Gastroesophageal sphincter (tissue), 4 donors: Measurements from ENCODE around the gene LILRB3. TPM values are rescaled to one million over a fixed set of nuclear protein-coding genes. Genes with fewer than 3 reads are reported as not detected.
"Not testable (repeated sequence)": the region's sequence is repeated elsewhere in the genome, so short reads cannot be mapped to it uniquely, and the experiment has no call there.

Source experiments
- ATAC-seq: fragments of 150-250 bp; one replicate; pipeline ENCODE4 v1.9.1; 2016; ENCODE audit warnings: mild to moderate bottlenecking, moderate library complexity
- H3K27ac ChIP-seq, 4 donors: fragments of 200-600 bp; sonication (generic) in 3 of 4; 1 replicate in 3 of 4; 2 replicates in 1 of 4; pipeline ENCODE4 v1.5.1; 2016 to 2019
- H3K27me3 ChIP-seq: fragments of 200-600 bp; sonication (generic); one replicate; pipeline ENCODE4 v1.5.1; 2019
- H3K36me3 ChIP-seq, 2 donors: fragments of 200-600 bp; sonication (generic); one replicate each; pipeline ENCODE4 v1.5.1; 2019; ENCODE audit warnings: control low read depth in 1 of 2
- H3K4me1 ChIP-seq, 3 donors: fragments of 200-600 bp; sonication (generic); 1 replicate in 2 of 3; 2 replicates in 1 of 3; pipeline ENCODE4 v1.5.1; 2016 to 2019; ENCODE audit warnings: control low read depth in 2 of 3
- H3K4me3 ChIP-seq, 2 donors: fragments of 200-600 bp; sonication (generic); one replicate each; pipeline ENCODE4 v1.5.1; 2019; ENCODE audit warnings: mild to moderate bottlenecking in 1 of 2, moderate library complexity in 1 of 2
- H3K9me3 ChIP-seq, 3 donors: fragments of 200-600 bp; sonication (generic); one replicate each; pipeline ENCODE4 v1.5.1; 2017 to 2019; ENCODE audit warnings: control low read depth in 2 of 3
- EP300 ChIP-seq: sonication (generic); formaldehyde crosslinking; IDR thresholded peaks from one replicate; pipeline ENCODE4 v1.6.1; 2017; ENCODE audit warnings: antibody characterized with exemption, mild to moderate bottlenecking
- POLR2A ChIP-seq, 2 donors: fragments of 450-650 bp; IDR thresholded peaks; one replicate each; pipeline ENCODE4 v1.6.1; 2017; ENCODE audit warnings: antibody characterized with exemption in 2 of 2, mild to moderate bottlenecking in 2 of 2, moderate library complexity in 1 of 2
- POLR2AphosphoS5 ChIP-seq: sonication (generic); formaldehyde crosslinking; IDR thresholded peaks from one replicate; pipeline ENCODE4 v1.6.1; 2017; ENCODE audit warnings: antibody characterized with exemption
- WGBS, 2 donors: methylation state at CpG; one replicate each; pipeline ENCODE4 v1.1.5; 2018; ENCODE audit warnings: low coverage in 1 of 2; 5-methylcytosine and 5-hydroxymethylcytosine counted together
- total RNA-seq, 4 donors: library from RNA; depleted of rRNA; stranded (reverse); fragments of >200 nt; gene quantifications; one replicate each; pipeline ENCODE4 v1.1.0, GENCODE V29; 2016
- TF ChIP-seq, protein P1 (sequence below), 4 experiments: fragments of 200-600 bp in 2 of 4; fragments of 450-650 bp in 2 of 4; sonication (generic) in 1 of 4; IDR thresholded peaks; one replicate each; pipeline ENCODE4 v1.5.1; 2017 to 2019; ENCODE audit warnings: antibody characterized with exemption in 4 of 4, mild to moderate bottlenecking in 2 of 4, moderate library complexity in 2 of 4

Gene LILRB3
- total RNA-seq: 10 to 100 TPM in 3 of 4 donors, 1 to 10 TPM in 1; 6.8 to 29.9 (median 21.3) TPM

DNA sequence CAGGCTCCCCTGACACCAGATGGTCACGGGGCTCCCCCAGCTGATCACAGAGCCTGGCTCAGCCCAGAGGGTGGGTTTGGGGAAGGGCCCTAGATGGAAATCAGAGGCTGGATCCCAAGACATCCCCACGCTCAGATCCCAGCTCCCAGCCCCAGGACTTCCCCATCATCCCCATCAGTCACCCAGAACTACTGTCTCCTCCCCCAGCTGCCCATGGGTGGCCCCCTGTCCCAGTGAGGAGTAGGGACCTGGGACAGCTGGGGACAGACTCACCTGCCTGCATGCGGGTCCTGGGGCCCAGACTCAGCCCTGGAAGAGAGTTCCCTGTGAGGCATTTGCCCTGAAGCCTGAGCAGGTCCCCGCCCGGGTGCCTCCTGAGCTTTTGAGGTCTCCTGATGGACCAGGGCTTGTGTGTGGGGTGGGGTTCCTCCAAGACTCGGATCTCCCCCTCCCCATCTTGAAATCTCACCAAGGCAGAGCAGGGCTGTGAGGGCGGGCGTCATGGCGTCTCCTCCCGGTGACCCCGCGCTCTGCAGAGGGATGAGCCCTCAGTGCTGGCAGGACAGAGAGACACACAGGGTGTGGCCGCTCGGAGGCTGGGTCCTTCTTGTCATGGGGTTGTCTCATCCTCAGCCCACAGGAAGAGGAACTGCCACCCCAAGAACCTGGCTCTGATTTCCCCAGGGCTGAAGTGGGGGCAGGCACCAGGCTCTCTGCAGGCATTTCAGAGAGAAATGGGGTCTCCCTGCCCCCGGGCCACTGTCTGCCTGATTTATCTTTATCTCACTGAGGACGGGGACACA, at the start of gene LILRB3:
Gene LILRB3, minus strand, starts transcription at position 534 of the 803 bp plus-strand sequence. Its CDS starts 31 bp downstream, at position 503.
- WGBS, 2 donors: 39 to 50% methylated on average over 2 to 4 of the region's 16 CpGs
- peak within 1 kb of the TSS in 1 of 4 donors; percentile 25 for H3K27ac ChIP-seq
- not testable (repeated sequence) for H3K36me3 ChIP-seq, H3K9me3 ChIP-seq, H3K4me1 ChIP-seq
- H3K27me3 ChIP-seq: peaks cover 45% of the 10 kb centered on the region
- peak within 1 kb of the TSS in 1 of 2 donors; percentile 19 for H3K4me3 ChIP-seq
- peak; percentile 65 for ATAC-seq

DNA sequence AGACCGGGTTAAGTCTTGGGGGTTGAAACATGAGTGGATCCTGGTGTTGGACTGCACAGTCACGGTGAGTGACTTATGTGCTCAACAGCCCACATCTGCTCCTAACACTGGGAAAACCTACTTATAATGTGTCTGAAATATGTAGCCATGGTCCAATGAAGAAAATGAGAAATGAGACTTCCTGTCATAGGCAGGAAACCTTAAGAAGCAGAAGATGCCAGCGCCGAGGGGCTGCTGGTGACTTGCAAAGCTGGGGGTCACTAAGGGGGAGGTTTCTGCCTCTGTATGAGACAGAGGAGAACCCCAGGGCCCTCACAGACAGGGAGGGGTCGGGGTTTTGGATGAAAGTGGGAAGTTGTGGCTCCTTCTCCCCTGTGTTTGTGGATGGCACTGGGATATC, 49.4 kb upstream of the LILRB3 start:
- H3K4me1 ChIP-seq, H3K27ac ChIP-seq, H3K36me3 ChIP-seq, H3K9me3 ChIP-seq, H3K4me3 ChIP-seq, ATAC-seq: not testable (repeated sequence)
- H3K27me3 ChIP-seq: peaks cover 28% of the 10 kb centered on the region
- whole genome bisulfite sequencing, 2 donors: 37% methylated on average over 5 of the region's 5 CpGs; no CpG with 5 or more reads in 1 of the 2 donors

DNA sequence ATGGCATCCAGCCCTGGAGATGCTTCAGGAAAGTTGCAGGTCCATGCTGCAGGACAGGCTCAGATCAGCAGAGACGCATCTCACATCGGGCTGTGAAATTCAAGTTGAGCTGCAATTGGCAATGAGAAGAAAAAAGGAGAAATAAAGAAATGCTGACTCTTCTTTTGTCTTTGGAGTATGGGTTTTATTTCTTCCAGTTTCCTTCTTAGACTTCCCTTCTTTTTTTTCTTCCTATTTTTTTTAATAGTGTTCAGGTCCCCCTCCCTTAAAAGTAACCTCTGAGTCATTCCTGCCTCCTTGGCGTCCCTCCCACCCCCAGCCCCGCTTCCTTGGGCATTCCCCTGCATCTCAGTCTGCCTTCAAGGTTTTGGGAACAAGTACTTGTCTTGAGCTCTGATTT, 48.8 kb upstream of the LILRB3 start:
- H3K4me3 ChIP-seq, H3K9me3 ChIP-seq, H3K36me3 ChIP-seq, H3K27ac ChIP-seq, H3K4me1 ChIP-seq: not testable (repeated sequence)
- peaks cover 24% of the 10 kb centered on the region for H3K27me3 ChIP-seq
- 53 to 75% methylated on average over 2 to 4 of the region's 4 CpGs for WGBS, 2 donors
- peak; percentile 39 for ATAC-seq

DNA sequence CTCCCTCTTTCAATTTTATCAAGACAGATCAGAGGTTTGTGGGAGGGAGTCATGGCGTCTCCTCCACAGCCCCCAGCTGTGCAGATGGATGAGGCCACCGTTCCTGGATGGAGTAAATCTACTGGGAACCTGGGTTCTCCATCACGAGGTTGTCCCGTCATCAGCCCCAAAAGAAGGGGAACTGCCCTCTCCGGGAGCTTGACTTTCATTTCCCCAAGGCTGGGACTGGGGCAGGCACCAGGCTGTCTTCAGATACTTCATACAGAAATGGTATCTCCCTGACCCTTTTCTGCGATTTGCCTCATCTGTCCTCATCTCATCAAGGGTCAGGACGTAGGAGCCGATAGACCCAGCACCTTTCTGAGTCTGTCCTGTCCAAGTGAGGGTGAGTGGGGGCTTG, 48.3 kb upstream of the LILRB3 start:
- H3K27me3 ChIP-seq: peaks cover 25% of the 10 kb centered on the region
- no peaks in the 10 kb centered on the region for H3K4me1 ChIP-seq
- H3K9me3 ChIP-seq: no peaks in the 10 kb centered on the region
- H3K27ac ChIP-seq: no peak overlapping the region
- no peaks in the 10 kb centered on the region for H3K36me3 ChIP-seq
- ATAC-seq: peak; percentile 55
- H3K4me3 ChIP-seq: no peak overlapping the region
- WGBS, 2 donors: 80 to 85% methylated on average over 1 to 4 of the region's 8 CpGs
- TF ChIP-seq, protein P1, sequence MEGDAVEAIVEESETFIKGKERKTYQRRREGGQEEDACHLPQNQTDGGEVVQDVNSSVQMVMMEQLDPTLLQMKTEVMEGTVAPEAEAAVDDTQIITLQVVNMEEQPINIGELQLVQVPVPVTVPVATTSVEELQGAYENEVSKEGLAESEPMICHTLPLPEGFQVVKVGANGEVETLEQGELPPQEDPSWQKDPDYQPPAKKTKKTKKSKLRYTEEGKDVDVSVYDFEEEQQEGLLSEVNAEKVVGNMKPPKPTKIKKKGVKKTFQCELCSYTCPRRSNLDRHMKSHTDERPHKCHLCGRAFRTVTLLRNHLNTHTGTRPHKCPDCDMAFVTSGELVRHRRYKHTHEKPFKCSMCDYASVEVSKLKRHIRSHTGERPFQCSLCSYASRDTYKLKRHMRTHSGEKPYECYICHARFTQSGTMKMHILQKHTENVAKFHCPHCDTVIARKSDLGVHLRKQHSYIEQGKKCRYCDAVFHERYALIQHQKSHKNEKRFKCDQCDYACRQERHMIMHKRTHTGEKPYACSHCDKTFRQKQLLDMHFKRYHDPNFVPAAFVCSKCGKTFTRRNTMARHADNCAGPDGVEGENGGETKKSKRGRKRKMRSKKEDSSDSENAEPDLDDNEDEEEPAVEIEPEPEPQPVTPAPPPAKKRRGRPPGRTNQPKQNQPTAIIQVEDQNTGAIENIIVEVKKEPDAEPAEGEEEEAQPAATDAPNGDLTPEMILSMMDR (IDR thresholded peaks at IDR 0.05): no peak
- no peak for TF ChIP-seq POLR2A (IDR thresholded peaks at IDR 0.05)
- TF ChIP-seq POLR2AphosphoS5: no peak
- no peak for TF ChIP-seq EP300

DNA sequence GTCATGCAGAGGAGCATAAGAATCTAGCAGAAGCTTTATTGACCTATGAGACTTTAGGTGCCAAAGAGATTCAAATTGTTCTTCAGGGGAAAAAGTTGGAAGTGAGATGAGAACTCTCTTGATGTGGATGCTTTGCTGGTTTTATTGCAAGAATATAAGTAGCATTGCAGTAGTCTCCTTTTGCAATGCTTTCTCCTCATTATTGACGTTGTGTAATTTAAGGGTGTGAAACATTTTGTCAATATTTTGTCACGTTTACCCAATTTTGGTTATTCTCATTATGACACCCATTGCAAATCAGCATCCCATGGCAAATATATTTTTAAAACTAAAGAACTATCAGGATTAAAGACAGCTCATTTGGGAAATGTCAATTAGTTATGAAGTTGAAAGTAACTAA, 46.1 kb upstream of the LILRB3 start:
- H3K9me3 ChIP-seq: no peaks in the 10 kb centered on the region
- no peak overlapping the region for H3K4me3 ChIP-seq
- no peak for TF ChIP-seq POLR2A (IDR thresholded peaks at IDR 0.05)
- no peak for TF ChIP-seq POLR2AphosphoS5
- TF ChIP-seq, protein P1 (IDR thresholded peaks at IDR 0.05): no peak
- no peak for TF ChIP-seq EP300
- 49 to 58% methylated on average over 2 of the region's 2 CpGs for WGBS, 2 donors
- no peak for ATAC-seq
- H3K36me3 ChIP-seq: no peaks in the 10 kb centered on the region
- no peaks in the 10 kb centered on the region for H3K4me1 ChIP-seq
- no peak overlapping the region for H3K27ac ChIP-seq
- peaks cover 26% of the 10 kb centered on the region for H3K27me3 ChIP-seq

DNA sequence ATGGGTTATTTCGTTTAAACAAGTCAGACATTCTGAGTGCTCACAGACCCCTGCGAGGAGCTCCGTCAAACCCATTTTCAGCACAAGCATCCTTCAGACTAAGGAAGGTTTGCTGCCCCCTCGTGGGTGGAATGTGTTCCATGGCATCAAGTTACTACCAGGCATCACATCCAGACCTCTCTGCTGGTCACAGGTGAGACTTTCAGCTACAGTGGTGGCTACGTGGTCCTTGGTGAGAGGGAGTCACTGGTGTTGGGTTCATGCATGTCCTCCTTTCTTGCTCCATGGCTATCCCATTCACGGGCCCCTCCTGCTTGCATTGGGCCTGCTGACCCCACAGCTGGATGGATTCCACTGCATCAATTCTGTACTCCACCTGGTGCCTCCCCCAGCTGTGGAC, 43.3 kb upstream of the LILRB3 start:
- peaks cover 31% of the 10 kb centered on the region for H3K27me3 ChIP-seq
- 0 to 3% methylated on average over 4 to 5 of the region's 6 CpGs for WGBS, 2 donors
- no peak for TF ChIP-seq POLR2A (IDR thresholded peaks at IDR 0.05)
- no peak for TF ChIP-seq EP300
- TF ChIP-seq, protein P1 (IDR thresholded peaks at IDR 0.05): peak; percentile 24 to 67 (median 38)
- no peak for TF ChIP-seq POLR2AphosphoS5
- H3K4me3 ChIP-seq: no peak overlapping the region
- no peak for ATAC-seq
- H3K27ac ChIP-seq: no peak overlapping the region
- H3K9me3 ChIP-seq: no peaks in the 10 kb centered on the region
- no peaks in the 10 kb centered on the region for H3K4me1 ChIP-seq
- H3K36me3 ChIP-seq: no peaks in the 10 kb centered on the region
